ENCODE results near the gene TBCD.

DNA sequence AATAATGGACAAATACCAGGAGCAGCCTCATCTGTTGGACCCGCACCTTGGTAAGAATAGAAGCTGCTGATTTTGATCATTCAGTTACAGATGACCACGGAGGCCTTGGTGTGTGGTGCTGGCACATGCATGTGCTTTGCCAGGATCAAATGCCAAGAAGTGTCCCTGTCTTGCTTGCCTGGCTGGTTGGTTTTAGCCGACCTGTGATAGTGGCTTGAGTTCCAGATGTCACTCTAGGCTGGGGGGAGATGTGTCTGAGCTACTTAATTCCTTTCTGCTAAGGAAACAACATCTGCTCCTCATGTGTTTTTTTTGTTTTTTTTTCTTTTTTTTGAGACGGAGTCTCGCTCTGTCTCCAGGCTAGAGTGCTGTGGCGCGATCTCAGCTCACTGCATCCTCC, 4.3 kb downstream of the TBCD start:
- TF ChIP-seq POLR2AphosphoS5 (IDR thresholded peaks at IDR 0.05; ENCODE audit: borderline replicate concordance, low read depth, low read length) = no peak
- no peak for TF ChIP-seq EZH2 (IDR thresholded peaks at IDR 0.05)
